GM21576 (cell line): ENCODE measurements around the gene NAA38.

Experiments used
- ATAC-seq: cut with Tn5 transposase; IDR thresholded peaks from one replicate; pipeline ENCODE4 v1.9.1; 2021; ENCODE audit warnings: mild to moderate bottlenecking, moderate library complexity; ENCODE audit not compliant: unreplicated experiment

Gene NAA38

DNA sequence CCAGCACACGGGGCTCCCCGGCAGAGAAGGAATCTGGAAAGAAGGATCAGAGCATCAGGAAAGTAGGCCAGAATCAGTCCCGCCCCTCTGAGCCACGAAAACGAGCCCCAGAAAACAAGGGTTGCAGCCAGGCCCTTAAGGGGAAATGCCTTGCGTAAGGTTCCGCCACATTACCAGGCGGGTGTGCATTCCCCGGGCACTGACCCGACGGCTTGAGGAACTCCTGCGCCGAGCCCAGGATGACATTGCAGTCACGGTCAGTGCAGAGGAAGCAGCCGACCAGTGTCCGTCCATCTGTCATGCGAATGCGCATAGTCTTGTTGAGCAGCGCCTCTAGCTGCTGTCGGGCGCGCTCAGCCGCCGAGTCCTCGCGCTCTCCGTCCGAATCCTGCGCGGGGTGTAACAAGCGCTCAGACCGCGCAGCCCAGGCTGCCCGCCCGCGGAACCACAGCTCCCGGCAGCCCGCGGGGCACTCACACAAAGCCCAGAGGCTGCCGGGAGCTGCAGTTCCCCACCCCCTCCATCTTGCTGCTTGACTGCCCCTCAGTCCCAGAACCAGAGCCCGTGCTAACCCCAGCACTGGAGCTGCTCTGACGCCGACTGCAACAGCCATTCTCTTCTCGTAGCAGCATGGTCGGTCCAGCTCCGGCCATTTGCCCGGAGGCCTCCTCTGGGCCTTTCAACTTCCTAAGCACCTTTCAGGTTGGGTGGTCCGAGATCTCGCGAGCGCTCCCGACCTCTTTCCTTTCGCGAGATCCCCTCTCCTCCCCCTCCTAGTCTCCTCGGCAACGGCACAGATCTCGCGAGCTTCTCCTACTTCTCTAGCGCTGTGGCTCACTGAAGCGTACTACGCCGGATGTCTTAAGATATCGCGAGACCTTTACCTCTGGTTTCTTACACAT, at the start of gene NAA38:
TSS of gene NAA38 (minus strand) at position 749 of the 902 bp plus-strand sequence. CDS start at position 653, 96 bp downstream.
- ATAC-seq = peak; percentile 62

DNA sequence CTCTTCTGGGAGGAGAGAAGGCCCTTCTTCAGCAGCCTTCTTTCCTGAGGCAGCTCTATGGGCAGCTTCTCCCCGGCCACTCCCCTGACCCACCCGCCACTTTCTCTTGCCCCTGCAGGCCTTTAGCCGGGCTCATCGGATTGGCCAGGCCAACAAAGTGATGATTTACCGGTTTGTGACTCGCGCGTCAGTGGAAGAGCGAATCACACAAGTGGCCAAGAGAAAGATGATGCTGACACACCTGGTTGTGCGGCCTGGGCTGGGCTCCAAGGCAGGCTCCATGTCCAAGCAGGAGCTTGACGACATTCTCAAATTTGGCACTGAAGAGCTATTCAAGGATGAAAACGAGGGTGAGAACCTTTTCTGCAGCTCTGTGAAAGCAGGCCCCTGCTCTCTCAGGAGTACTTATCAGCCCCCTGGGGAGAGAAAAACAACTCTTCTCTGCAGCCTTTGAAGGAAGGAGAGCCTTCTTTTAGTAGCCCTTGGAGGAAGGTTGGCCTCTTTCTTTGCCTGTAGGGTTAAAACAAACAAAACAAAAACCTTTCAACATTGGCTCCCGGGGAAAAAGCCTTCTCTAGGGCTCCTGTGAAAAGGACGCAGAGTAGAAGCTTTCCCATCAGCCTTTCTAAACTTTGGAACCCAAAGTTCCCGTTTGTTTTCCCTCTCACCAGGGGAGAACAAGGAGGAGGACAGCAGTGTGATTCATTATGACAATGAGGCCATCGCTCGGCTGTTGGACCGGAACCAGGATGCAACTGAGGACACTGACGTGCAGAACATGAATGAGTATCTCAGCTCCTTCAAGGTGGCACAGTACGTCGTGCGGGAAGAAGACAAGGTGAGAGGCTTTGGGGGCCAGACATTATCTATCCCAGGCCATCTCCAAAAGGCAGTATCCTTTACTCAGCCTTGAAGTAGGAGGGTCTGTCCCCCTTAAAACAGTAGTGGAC, 46.1 kb upstream of the NAA38 start:
- no peak for ATAC-seq

GRCh38 chr17:7897773-7898172, 40.4 kb upstream of the NAA38 start:
- ATAC-seq = no peak

- no peak for ATAC-seq
Observed at GRCh38 chr17:7897090-7897489, 39.7 kb upstream of the NAA38 start.

GRCh38 chr17:7894866-7895265, 37.5 kb upstream of the NAA38 start:
- ATAC-seq = no peak

DNA sequence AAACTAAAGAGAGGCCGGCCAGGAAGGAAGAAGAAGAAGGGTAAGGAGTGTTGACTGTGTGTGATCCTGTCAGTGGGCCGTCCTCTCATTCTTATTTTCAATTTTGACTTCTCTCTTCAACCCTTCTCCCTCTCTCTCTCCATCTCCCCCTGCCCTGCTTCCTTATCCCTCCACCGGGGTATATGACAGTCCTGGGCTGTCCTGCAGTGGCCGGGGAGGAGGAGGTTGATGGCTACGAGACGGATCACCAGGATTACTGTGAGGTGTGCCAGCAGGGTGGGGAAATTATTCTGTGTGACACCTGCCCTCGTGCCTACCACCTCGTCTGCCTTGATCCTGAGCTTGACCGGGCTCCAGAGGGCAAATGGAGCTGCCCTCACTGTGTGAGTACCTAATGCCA, 36.9 kb upstream of the NAA38 start:
- no peak for ATAC-seq

- no peak for ATAC-seq
Observed at GRCh38 chr17:7893187-7893880, 36.0 kb upstream of the NAA38 start.

- ATAC-seq = no peak
Observed at GRCh38 chr17:7889166-7889955, 32.0 kb upstream of the NAA38 start.

- no peak for ATAC-seq
Observed at GRCh38 chr17:7888184-7888920, 31.0 kb upstream of the NAA38 start, which contains the start of gene CHD3. Gene CHD3, plus strand, starts transcription at chr17:7888789. Its CDS starts 212 bp downstream, at chr17:7889001.

GRCh38 chr17:7887482-7888183, 30.3 kb upstream of the NAA38 start:
- ATAC-seq = no peak

- ATAC-seq = no peak
Observed at GRCh38 chr17:7887038-7887481, 29.7 kb upstream of the NAA38 start.

GRCh38 chr17:7886227-7887037, 29.1 kb upstream of the NAA38 start:
- no peak for ATAC-seq

GRCh38 chr17:7885367-7886226, 28.2 kb upstream of the NAA38 start:
- no peak for ATAC-seq

DNA sequence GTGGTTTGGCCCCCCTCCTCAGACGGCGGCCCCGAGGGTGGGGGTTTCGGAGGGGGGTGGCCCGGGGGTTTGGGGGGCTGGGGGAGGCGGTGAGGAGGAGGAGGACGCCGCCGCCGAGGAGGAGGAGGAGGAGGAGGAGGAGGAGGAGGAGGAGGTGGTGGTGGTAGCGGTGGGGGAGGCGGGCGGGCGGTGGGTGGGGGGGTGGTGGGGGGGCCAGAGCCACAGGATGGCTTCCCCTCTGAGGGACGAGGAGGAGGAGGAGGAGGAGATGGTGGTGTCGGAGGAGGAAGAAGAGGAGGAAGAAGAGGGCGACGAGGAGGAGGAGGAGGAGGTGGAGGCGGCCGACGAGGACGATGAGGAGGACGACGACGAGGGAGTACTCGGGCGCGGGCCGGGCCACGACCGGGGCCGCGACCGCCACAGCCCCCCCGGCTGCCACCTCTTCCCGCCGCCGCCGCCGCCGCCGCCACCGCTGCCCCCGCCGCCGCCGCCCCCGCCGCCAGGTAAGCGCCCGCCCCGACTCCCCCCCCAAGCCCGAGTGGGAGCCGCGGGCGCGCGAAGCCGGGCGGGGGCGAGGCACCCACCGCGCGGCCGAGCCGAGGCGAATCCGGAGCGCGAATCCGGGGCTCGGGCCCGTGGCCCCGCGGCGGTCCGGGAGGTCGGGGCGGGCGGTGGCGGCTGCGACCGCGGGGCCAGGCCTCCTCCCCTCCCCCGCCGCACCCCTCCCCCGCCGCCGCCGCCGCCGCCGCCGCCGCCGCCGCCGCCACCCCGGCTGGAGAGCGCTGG, 27.4 kb upstream of the NAA38 start:
- ATAC-seq = no peak

DNA sequence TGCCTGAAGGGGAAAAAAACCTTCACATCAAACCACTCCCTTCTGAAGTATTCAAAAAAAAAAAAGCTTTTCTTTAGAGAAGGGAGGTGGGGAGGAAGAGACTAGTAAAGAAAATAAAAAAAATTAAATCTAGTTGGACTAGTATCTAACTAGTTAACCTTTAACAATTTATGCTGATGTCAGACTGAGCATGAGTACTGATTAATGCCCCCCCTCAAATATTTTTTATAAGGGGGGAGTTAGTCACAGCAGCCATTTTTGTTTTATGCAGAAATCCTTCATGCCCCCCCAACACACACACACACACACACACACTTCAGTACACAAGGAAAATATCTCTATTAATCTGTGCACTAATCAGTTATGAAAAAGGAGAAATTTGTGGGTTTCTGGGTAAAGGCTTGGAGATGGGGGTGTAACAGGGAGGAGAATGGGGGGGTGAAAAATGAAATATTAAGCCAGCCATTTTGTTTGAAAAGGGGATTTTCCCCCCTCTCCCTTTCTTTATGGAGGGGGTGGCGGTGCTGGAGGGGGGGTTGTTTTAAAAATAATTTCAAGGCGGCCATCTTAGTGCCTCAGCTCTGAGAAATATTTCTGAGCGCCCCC, 26.5 kb upstream of the NAA38 start:
- ATAC-seq = no peak

DNA sequence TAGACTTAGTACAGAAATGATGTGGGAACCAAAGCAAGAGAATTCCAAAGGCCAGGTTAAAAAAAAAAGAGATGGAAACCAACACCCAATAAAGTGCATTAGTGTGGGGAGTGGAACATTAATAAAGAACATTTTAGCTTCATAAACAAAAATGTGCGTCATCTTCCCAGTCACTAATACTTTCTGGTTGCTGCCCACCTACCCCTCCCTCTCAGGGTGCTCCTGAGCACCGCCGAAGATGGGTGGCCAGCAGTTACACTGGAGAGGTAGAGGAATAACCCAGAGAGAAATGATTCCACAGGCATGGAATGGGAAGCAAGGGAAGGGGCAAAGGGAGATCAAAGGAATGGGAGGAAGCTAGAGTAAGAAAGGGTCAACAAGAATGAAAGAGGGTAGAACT, 25.3 kb upstream of the NAA38 start:
- no peak for ATAC-seq
